Measurements from ENCODE around the gene OSBPL6.

Gene OSBPL6

DNA sequence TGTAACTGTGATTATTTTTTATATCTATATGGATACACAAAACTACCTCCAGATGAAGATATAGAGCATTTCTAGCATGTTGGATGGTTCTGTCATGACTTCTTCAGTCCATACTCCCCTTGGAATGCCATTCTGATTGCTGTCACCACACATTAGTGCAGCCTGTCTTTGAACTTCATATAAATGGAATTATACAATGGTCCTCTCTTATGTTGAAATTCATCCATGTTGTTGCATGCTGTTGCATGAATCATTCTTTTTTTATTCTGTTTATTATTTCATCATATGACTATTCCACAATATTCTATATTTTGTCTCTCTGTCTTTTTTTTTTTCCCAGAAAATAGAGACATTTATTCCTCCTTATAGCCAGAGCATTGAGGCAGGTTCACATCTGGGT, 74.1 kb downstream of the OSBPL6 start:
- H3K36me3 ChIP-seq (ENCODE audit: control insufficient read depth, insufficient read depth, low read length): no peaks in the 10 kb centered on the region
- no peak for DNase-seq (ENCODE audit: extremely low read depth, insufficient read length)
- TF ChIP-seq, protein P1, sequence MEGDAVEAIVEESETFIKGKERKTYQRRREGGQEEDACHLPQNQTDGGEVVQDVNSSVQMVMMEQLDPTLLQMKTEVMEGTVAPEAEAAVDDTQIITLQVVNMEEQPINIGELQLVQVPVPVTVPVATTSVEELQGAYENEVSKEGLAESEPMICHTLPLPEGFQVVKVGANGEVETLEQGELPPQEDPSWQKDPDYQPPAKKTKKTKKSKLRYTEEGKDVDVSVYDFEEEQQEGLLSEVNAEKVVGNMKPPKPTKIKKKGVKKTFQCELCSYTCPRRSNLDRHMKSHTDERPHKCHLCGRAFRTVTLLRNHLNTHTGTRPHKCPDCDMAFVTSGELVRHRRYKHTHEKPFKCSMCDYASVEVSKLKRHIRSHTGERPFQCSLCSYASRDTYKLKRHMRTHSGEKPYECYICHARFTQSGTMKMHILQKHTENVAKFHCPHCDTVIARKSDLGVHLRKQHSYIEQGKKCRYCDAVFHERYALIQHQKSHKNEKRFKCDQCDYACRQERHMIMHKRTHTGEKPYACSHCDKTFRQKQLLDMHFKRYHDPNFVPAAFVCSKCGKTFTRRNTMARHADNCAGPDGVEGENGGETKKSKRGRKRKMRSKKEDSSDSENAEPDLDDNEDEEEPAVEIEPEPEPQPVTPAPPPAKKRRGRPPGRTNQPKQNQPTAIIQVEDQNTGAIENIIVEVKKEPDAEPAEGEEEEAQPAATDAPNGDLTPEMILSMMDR (IDR thresholded peaks at IDR 0.05; ENCODE audit: insufficient read depth, low read length, poor library complexity, severe bottlenecking): no peak
- H3K27me3 ChIP-seq (replicated peaks; ENCODE audit: control insufficient read depth, insufficient read depth, low read length): no peaks in the 10 kb centered on the region; the same call in 1 of the 2 replicates
- no peak overlapping the region for H3K4me3 ChIP-seq (replicated peaks; ENCODE audit: low read depth, low read length)

DNA sequence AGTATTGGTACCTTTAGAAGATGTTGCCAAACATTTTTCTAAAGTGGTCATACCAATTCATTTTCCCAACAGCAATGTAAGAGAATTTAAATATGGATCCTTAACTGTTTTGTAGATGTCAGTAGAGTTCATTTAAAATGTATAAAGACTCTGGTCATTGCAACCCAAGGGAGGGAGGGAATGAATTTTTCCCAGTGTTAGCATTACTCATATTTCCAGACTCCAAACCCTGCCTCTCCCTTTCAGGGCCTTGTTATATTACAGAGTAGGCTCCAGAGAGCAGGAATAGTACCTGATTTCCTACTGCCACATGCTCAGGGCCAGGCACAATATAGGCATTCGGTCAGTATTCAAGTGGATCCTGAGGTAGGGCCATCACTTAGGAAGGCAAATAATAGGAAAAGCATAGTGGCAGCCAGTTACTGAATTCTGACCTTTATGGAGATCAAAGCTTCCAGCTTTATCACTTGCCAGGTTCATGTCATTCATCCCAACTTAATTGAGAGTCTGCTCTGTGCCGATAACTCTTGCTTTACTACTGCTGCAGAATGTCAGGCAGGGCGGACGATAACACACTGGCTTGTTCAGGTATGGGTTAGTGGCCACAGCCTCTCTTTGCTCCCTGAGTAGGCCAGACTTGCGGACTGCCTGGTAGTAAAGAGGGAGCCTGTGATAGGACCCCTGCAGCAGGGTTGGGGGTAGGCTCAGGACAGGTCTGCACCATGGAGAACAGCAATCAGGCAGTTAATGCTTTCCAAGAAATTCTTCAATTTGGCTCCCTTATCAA, 75.3 kb downstream of the OSBPL6 start:
- no peaks in the 10 kb centered on the region; the same call in 1 of the 2 replicates for H3K27me3 ChIP-seq (replicated peaks; ENCODE audit: control insufficient read depth, insufficient read depth, low read length)
- H3K36me3 ChIP-seq (ENCODE audit: control insufficient read depth, insufficient read depth, low read length): no peaks in the 10 kb centered on the region
- H3K4me3 ChIP-seq (replicated peaks; ENCODE audit: low read depth, low read length): no peak overlapping the region
- TF ChIP-seq, protein P1 (IDR thresholded peaks at IDR 0.05; ENCODE audit: insufficient read depth, low read length, poor library complexity, severe bottlenecking): no peak
- no peak for DNase-seq (ENCODE audit: extremely low read depth, insufficient read length)

DNA sequence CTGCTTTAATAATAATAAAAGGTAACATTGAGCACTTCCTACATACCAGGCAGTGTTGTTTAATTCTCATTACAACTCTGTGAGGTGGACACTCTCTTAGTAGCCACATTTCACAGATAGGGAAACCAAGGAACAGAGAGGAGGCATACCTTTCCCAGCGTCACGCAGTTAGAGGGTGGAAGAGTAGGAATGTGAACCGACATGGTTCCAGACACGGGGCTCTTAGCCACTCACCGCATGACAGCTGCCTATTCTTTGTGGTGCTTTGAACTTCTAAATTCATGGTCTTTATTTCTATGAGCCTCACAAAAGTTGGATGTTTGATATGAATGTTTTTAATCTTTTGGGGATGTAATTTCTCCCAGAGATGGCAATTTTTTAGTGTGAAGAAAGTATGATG, 76.0 kb downstream of the OSBPL6 start:
- H3K27me3 ChIP-seq (replicated peaks; ENCODE audit: control insufficient read depth, insufficient read depth, low read length): no peaks in the 10 kb centered on the region; the same call in 1 of the 2 replicates
- TF ChIP-seq, protein P1 (IDR thresholded peaks at IDR 0.05; ENCODE audit: insufficient read depth, low read length, poor library complexity, severe bottlenecking): no peak
- H3K36me3 ChIP-seq (ENCODE audit: control insufficient read depth, insufficient read depth, low read length): no peaks in the 10 kb centered on the region
- no peak overlapping the region for H3K4me3 ChIP-seq (replicated peaks; ENCODE audit: low read depth, low read length)
- DNase-seq (ENCODE audit: extremely low read depth, insufficient read length): no peak

DNA sequence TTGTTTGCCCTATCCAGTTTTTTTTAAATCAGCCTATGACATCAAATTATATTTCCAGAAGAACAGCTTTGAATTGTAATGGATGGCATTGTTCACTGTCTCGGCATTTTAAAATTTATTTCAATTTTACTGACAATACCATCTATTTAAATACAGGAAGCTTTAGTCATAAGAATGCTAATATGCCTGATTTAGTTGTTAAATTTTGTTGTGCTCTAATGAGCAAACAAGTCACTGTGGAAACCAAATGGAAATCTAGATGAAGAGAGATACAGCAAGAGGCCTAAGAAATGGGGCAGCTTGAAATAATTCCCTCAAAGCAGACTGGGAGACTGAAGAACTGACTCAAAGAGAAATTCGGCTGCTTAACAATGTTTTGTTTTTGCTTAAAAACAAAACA, 76.8 kb downstream of the OSBPL6 start:
- H3K36me3 ChIP-seq (ENCODE audit: control insufficient read depth, insufficient read depth, low read length): no peaks in the 10 kb centered on the region
- H3K27me3 ChIP-seq (replicated peaks; ENCODE audit: control insufficient read depth, insufficient read depth, low read length): no peaks in the 10 kb centered on the region; the same call in 1 of the 2 replicates
- TF ChIP-seq, protein P1 (IDR thresholded peaks at IDR 0.05; ENCODE audit: insufficient read depth, low read length, poor library complexity, severe bottlenecking): no peak
- DNase-seq (ENCODE audit: extremely low read depth, insufficient read length): no peak
- H3K4me3 ChIP-seq (replicated peaks; ENCODE audit: low read depth, low read length): no peak overlapping the region

DNA sequence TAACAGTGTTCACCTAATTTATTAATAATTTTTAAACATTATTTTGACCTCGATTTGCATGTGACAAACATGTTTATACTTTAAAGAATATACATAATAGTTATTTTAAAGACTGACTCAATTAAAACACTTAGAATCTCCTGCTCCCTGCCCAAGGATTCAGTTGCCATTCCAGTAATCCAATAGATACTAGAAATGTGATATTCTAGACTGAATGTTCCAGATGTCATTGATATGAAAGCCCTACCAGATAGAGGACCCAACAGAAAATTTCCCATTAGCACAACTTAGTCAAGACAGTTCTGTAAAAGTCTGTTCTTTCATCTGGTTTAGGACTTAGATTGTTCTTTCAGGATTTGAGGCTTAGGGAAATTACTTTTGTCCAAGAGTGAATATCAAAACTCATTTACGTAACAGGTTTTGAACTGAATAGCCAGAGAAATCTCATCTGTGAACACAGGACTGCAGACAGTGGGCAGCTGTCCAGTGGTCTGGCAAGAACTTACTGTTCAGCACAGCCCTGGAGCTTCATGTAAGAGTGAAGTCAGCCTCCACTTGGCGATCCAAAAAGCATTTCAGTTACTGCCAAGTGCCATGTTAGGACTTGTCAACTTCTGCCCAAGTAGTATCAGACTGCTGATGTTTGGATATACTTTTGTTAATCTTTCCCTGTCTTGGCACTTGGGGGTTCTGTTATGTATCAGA, 77.5 kb downstream of the OSBPL6 start:
- Histone ChIP-seq H3K4me3 (replicated peaks; ENCODE audit: low read depth, low read length) (no peak overlapping the region), H3K27me3 (replicated peaks; ENCODE audit: control insufficient read depth, insufficient read depth, low read length) (no peaks in the 10 kb centered on the region; the same call in 1 of the 2 replicates), H3K36me3 (ENCODE audit: control insufficient read depth, insufficient read depth, low read length) (no peaks in the 10 kb centered on the region)
- no peak for DNase-seq (ENCODE audit: extremely low read depth, insufficient read length)
- TF ChIP-seq, protein P1 (IDR thresholded peaks at IDR 0.05; ENCODE audit: insufficient read depth, low read length, poor library complexity, severe bottlenecking): no peak

All from GM06990 (cell line).